Activated T-cell treated with anti-CD3 and anti-CD28 coated beads, Interleukin-2, amount 50 U/mL, for 72 hours (primary cell): Measurements from ENCODE around the gene RNF144A. TPM values are rescaled to one million over a fixed set of nuclear protein-coding genes. Genes with fewer than 3 reads are reported as not detected.
A peak's percentile ranks its signal among the peaks of the same experiment; 100 is the strongest.
"Not testable (repeated sequence)": the region's sequence is repeated elsewhere in the genome, so short reads cannot be mapped to it uniquely, and the experiment has no call there.

Experiments used
- ATAC-seq, 2 donors: fragments of 150-1000 bp; cut with Tn5 transposase; replicated peaks in 1 of 2; 2 replicates each; pipeline ENCODE4 v1.10.0; 2021; ENCODE audit warnings: moderate library complexity in 2 of 2, mild to moderate bottlenecking in 1 of 2
- DNase-seq, 2 donors: peaks; one replicate each; pipeline ENCODE4 v3.0.0; 2021 to 2022; ENCODE audit warnings: mixed read lengths in 1 of 2
- H3K27ac Mint-ChIP-seq: one replicate; pipeline ENCODE4 v1.8.0; 2022; ENCODE audit warnings: mild to moderate bottlenecking, moderate library complexity, mixed read lengths
- H3K27me3 Mint-ChIP-seq: one replicate; pipeline ENCODE4 v1.8.0; 2022; ENCODE audit warnings: low read depth, mixed read lengths
- H3K36me3 Mint-ChIP-seq, 2 donors: one replicate each; pipeline ENCODE4 v1.8.0; 2022; ENCODE audit warnings: mixed read lengths in 2 of 2, mild to moderate bottlenecking in 1 of 2; ENCODE audit not compliant: insufficient read depth in 2 of 2
- H3K4me1 Mint-ChIP-seq: one replicate; pipeline ENCODE4 v1.8.0; 2022; ENCODE audit warnings: low read depth, mixed read lengths
- H3K4me3 Mint-ChIP-seq, 2 donors: one replicate each; pipeline ENCODE4 v1.8.0; 2022; ENCODE audit warnings: mild to moderate bottlenecking in 2 of 2, mixed read lengths in 2 of 2, moderate library complexity in 2 of 2
- H3K9me3 Mint-ChIP-seq, 2 donors: one replicate each; pipeline ENCODE4 v1.8.0; 2022; ENCODE audit warnings: mixed read lengths in 2 of 2
- total RNA-seq, 2 donors: library from RNA; stranded (reverse); gene quantifications; one replicate each; pipeline ENCODE4 v1.2.3, GENCODE V29; 2022

Gene RNF144A
- total RNA-seq, 2 donors from 2014 or later, result 52.1 to 73.9 TPM

GRCh38 chr2:6935652-6936020, 18.4 kb downstream of the RNF144A start:
- peaks cover 2 to 11% of the 10 kb centered on the region in 2 donors for H3K36me3 Mint-ChIP-seq
- not testable (repeated sequence) for H3K9me3 Mint-ChIP-seq, DNase-seq, H3K27me3 Mint-ChIP-seq, H3K27ac Mint-ChIP-seq, ATAC-seq, H3K4me3 Mint-ChIP-seq
- peaks cover 38% of the 10 kb centered on the region for H3K4me1 Mint-ChIP-seq

DNA sequence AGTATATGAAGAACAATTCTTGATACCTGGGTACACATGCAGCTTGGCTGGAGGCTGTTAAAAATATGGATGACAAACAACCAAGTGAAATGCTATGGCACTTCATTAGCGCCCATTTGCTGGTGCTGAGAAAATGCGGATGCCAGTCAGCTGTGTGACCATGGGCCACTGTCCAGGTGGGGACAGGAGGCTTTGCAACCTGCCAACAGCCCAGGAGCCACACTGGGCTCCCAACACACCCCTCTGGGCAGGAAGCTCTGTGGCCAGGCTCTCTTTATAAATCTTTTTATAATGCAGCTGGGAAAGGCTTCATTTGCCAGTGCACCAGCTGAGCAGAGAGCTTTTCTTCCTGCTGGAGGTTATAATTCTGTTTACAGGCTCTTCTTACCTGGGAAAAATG, 19.9 kb downstream of the RNF144A start:
- no peak for ATAC-seq
- peaks cover 40% of the 10 kb centered on the region for H3K4me1 Mint-ChIP-seq
- no peak for DNase-seq

GRCh38 chr2:6937582-6937981, 20.4 kb downstream of the RNF144A start:
- ATAC-seq (no peak), DNase-seq (no peak)
- Mint-ChIP-seq H3K4me3 (no peak overlapping the region), H3K27ac (no peak overlapping the region), H3K27me3 (no peaks in the 10 kb centered on the region), H3K4me1 (peaks cover 43% of the 10 kb centered on the region), H3K9me3 (no peaks in the 10 kb centered on the region), H3K36me3 (peaks cover 5 to 18% of the 10 kb centered on the region in 2 donors)

More for the DNA sequence above, 19.9 kb downstream of the RNF144A start:
- peaks cover 4 to 15% of the 10 kb centered on the region in 2 donors for H3K36me3 Mint-ChIP-seq
- no peaks in the 10 kb centered on the region for H3K9me3 Mint-ChIP-seq
- no peak overlapping the region for H3K4me3 Mint-ChIP-seq
- H3K27ac Mint-ChIP-seq, result no peak overlapping the region
- H3K27me3 Mint-ChIP-seq, result no peaks in the 10 kb centered on the region

DNA sequence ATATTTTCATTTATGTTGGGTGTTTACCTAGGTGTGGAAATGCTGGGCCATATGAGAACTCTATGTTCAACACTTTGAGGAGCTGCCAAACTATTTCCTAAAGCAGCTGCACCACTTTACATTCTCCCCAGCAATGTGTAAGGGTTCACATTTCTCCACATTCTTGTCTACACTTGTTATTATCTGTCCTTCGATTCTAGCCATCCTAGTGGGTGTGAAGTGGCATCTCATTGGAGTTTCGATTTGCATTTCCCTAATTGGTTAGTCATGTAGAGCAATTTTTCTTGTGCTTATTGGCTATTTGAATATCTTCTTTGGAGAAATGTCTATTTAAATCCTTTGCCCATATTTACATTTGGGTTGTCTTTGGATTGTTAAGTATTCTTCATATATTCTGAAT, 21.9 kb downstream of the RNF144A start:
- Mint-ChIP-seq H3K4me1 (peaks cover 45% of the 10 kb centered on the region), H3K27me3 (no peaks in the 10 kb centered on the region), H3K9me3 (no peaks in the 10 kb centered on the region), H3K27ac (no peak overlapping the region), H3K4me3 (no peak overlapping the region), H3K36me3 (peaks cover 12 to 32% of the 10 kb centered on the region in 2 donors)
- ATAC-seq (no peak), DNase-seq (no peak)

DNA sequence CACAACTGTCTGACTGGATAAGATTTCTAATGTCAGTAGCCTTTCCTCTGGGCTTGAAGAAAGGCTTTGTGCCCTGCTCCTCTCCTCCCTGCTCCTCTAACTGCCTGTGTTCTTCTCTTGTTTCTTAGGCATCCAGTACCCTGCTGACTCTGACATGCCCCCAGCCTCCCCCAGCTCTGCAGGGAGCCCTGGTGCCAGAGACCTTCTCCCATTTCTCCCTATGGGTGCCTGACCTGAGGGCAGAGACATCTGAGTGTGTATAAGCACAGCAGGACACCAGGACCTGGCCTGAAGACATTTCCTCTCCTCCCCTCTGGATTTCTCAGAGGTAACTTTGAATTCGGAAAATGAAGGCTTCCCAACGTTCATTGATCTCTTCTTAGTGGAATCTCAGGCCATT, 23.6 kb downstream of the RNF144A start:
- H3K9me3 Mint-ChIP-seq, result no peaks in the 10 kb centered on the region

DNA sequence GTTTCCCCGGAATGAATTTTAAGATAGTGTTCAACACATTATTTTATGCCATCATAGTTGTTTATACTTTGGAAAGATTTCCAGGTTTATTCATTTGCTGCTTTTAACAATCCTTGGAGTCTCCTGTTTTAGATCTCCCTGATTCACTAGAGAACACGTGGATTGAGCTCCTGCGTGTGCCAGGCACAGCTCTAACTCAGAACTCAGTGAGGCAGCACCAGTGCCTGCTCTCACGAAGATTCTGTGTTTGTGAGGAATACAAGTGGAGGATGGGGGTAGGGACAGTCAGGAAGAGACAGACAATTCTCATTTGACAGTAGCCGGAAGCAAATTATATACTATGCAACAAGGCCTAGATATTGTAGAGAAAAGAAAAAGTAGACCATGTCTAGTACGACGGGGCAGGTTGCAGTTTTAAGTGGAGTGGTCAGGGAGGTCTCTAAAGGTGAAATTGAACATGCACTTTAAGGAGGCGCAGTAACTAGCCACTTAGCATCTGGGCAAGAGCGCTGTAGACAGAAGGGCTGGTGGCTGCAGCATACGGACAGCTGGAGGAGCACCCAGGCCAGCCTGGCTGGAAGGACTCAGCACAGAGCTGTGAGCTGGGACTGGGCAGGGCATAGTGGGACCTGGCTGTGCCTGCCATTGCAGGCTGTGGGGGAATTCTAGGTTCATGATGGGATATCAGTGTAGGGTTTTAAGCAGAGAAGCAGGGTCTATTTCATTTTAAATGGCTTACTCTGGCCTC, 24.3 kb downstream of the RNF144A start:
- ATAC-seq, result no peak
- no peaks in the 10 kb centered on the region for H3K9me3 Mint-ChIP-seq
- no peak overlapping the region for H3K4me3 Mint-ChIP-seq
- peaks cover 58% of the 10 kb centered on the region for H3K4me1 Mint-ChIP-seq
- peaks cover 14 to 36% of the 10 kb centered on the region in 2 donors for H3K36me3 Mint-ChIP-seq
- no peaks in the 10 kb centered on the region for H3K27me3 Mint-ChIP-seq
- peak overlapping the region; percentile 56 for H3K27ac Mint-ChIP-seq
- no peak for DNase-seq

More for the DNA sequence above, 23.6 kb downstream of the RNF144A start:
- Mint-ChIP-seq H3K4me1 (peaks cover 55% of the 10 kb centered on the region), H3K27me3 (no peaks in the 10 kb centered on the region), H3K4me3 (no peak overlapping the region), H3K27ac (no peak overlapping the region), H3K36me3 (peaks cover 14 to 36% of the 10 kb centered on the region in 2 donors)
- no peak for DNase-seq
- no peak for ATAC-seq

GRCh38 chr2:6942848-6943247, 25.6 kb downstream of the RNF144A start:
- peak overlapping the region; percentile 4 for H3K27ac Mint-ChIP-seq
- ATAC-seq (no peak), DNase-seq (no peak)
- H3K9me3 Mint-ChIP-seq, result no peaks in the 10 kb centered on the region
- peaks cover 61% of the 10 kb centered on the region for H3K4me1 Mint-ChIP-seq
- no peaks in the 10 kb centered on the region for H3K27me3 Mint-ChIP-seq
- H3K36me3 Mint-ChIP-seq, result peaks cover 15 to 38% of the 10 kb centered on the region in 2 donors
- no peak overlapping the region for H3K4me3 Mint-ChIP-seq

DNA sequence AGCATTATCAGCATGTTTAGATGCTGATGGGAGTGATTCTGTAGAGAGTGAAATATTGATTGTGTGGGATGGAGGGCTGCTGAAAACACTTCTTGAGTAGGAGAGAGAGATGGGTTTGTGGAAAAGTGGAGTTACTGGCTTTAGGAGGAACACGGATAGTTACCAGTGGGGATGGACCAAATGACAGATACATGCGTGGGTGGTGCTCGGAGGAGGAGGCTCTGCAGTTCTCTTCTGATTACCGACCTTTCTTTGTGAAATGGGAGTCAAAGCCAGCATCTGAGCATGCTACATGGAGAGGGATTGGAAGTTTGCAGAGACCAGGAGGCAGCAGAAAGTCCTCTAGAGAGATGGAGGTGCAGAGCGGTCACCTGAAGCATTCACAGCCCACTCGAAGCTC, 26.3 kb downstream of the RNF144A start:
- no peak for ATAC-seq
- H3K36me3 Mint-ChIP-seq, result peaks cover 19 to 44% of the 10 kb centered on the region in 2 donors

GRCh38 chr2:6943971-6944370, 26.8 kb downstream of the RNF144A start:
- Mint-ChIP-seq H3K27ac (peak overlapping the region; percentile 6), H3K36me3 (peaks cover 20 to 46% of the 10 kb centered on the region in 2 donors), H3K4me3 (no peak overlapping the region), H3K4me1 (peaks cover 72% of the 10 kb centered on the region), H3K9me3 (no peaks in the 10 kb centered on the region), H3K27me3 (no peaks in the 10 kb centered on the region)
- ATAC-seq (no peak), DNase-seq (no peak)

More for the DNA sequence above, 26.3 kb downstream of the RNF144A start:
- H3K27ac Mint-ChIP-seq, result no peak overlapping the region
- H3K9me3 Mint-ChIP-seq, result no peaks in the 10 kb centered on the region
- H3K27me3 Mint-ChIP-seq, result no peaks in the 10 kb centered on the region
- H3K4me1 Mint-ChIP-seq, result peaks cover 68% of the 10 kb centered on the region
- no peak for DNase-seq
- H3K4me3 Mint-ChIP-seq, result no peak overlapping the region

DNA sequence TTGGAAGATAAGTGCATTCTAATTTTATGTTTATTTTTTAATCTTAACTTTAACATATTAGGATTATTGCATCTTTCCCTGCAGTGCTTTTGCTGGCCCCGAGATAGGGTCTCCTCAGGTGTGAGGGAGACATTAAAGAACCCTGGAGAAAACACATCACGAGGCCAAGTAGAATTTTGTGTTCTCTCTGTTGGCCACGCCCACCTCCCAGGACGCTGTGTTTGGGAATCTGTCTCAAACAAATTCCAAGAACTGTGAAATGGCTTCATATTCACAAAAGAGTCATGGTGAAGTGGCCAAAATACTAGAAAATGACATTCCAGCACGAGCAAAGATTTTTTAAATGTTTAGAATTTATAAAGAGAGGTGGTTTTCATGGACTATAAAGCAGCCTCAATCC, 27.3 kb downstream of the RNF144A start:
- no peaks in the 10 kb centered on the region for H3K27me3 Mint-ChIP-seq
- H3K4me3 Mint-ChIP-seq, result no peak overlapping the region
- peaks cover 20 to 46% of the 10 kb centered on the region in 2 donors for H3K36me3 Mint-ChIP-seq
- no peaks in the 10 kb centered on the region for H3K9me3 Mint-ChIP-seq
- no peak for ATAC-seq
- H3K27ac Mint-ChIP-seq, result no peak overlapping the region
- DNase-seq, result no peak
- H3K4me1 Mint-ChIP-seq, result peaks cover 72% of the 10 kb centered on the region

- DNase-seq (no peak), ATAC-seq (peak; percentile 27 to 38)
Measured at GRCh38 chr2:6945087-6945813, 28.0 kb downstream of the RNF144A start.

DNA sequence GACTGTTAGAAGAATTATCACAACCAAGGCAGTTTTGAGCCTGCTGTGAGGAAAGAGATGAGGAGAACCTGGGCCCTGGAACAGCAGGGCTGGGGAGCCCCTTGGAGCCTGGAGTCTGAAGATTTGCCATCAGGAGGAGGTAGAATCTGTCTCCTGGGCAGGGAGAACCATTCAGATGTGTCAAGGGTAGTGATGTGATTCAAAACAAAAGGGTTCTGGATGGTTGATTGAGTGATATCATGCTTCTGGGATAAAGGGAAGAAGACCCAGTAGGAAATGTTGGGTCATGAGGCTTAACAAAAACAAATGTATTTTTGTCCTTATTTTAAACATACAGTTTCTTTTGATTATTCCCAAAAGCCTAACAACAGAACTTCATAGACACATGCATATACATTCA, 28.6 kb downstream of the RNF144A start:
- H3K27me3 Mint-ChIP-seq, result no peaks in the 10 kb centered on the region
- no peak for DNase-seq
- ATAC-seq, result no peak
- H3K9me3 Mint-ChIP-seq, result no peaks in the 10 kb centered on the region
- H3K36me3 Mint-ChIP-seq, result peaks cover 20 to 48% of the 10 kb centered on the region in 2 donors
- H3K27ac Mint-ChIP-seq, result peak overlapping the region; percentile 50
- peak overlapping the region; percentile 20 to 38 for H3K4me3 Mint-ChIP-seq
- peaks cover 82% of the 10 kb centered on the region for H3K4me1 Mint-ChIP-seq

More at GRCh38 chr2:6945087-6945813, 28.0 kb downstream of the RNF144A start:
- Mint-ChIP-seq H3K4me1 (peaks cover 76% of the 10 kb centered on the region), H3K27ac (peak overlapping the region; percentile 50), H3K36me3 (peaks cover 20 to 49% of the 10 kb centered on the region in 2 donors), H3K27me3 (no peaks in the 10 kb centered on the region), H3K9me3 (no peaks in the 10 kb centered on the region), H3K4me3 (peak overlapping the region; percentile 20 to 38)

- H3K36me3 Mint-ChIP-seq, result peaks cover 19 to 41% of the 10 kb centered on the region in 2 donors
- no peak for DNase-seq
- peak; percentile 71 to 76 for ATAC-seq
- no peaks in the 10 kb centered on the region for H3K9me3 Mint-ChIP-seq
- H3K27me3 Mint-ChIP-seq, result no peaks in the 10 kb centered on the region
- H3K4me1 Mint-ChIP-seq, result peaks cover 81% of the 10 kb centered on the region
- H3K27ac Mint-ChIP-seq, result no peak overlapping the region
- no peak overlapping the region for H3K4me3 Mint-ChIP-seq
Measured at GRCh38 chr2:6946722-6947121, 29.5 kb downstream of the RNF144A start.
